Measurements from ENCODE around the gene TRRAP. TPM values are rescaled to one million over a fixed set of nuclear protein-coding genes. Genes with fewer than 3 reads are reported as not detected.

Gene TRRAP
- total and polyA plus RNA-seq, 2 experiments from 2014 or later: 14.9 to 58.7 TPM

DNA sequence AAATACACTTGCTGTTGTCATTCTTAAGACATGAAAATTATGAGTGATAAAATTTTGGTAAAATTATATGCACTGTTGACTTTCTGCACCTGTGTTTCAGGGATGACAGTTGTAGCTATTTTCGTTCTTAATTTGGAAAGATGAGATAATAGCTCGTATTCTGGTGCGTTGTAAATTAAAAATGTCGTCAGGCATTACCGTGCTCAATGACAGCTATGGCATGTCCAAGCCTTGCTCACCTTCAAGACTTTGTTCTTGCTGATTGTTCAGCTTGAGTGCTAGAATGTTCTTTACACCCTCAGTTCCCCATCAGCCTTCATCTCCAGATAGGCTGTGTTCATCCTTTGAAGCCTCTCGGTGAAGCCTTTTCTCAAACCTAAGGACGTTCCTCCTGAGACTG is 21.5 kb downstream of the TRRAP start:
- Histone ChIP-seq H3K79me2 (replicated peaks; ENCODE audit: insufficient read depth) (no peaks in the 10 kb centered on the region), H3F3A (replicated peaks; ENCODE audit: low read depth) (no peaks in the 10 kb centered on the region), H3K4me3 (no peak overlapping the region), H4K20me1 (replicated peaks; ENCODE audit: insufficient read depth) (peaks cover 18% of the 10 kb centered on the region), H3K27ac (ENCODE audit: low read depth) (no peak overlapping the region), H3K27me3 (ENCODE audit: insufficient read depth) (no peaks in the 10 kb centered on the region), H3K4me2 (no peak overlapping the region), H3K4me1 (ENCODE audit: insufficient read depth) (no peaks in the 10 kb centered on the region), H2AFZ (no peak overlapping the region), H3K9me2 (ENCODE audit: insufficient read depth) (no peaks in the 10 kb centered on the region), H3K36me3 (ENCODE audit: insufficient read depth) (peaks cover 69% of the 10 kb centered on the region)
- no peak overlapping the region for H3K4me3 Mint-ChIP-seq
- H3K27me3 Mint-ChIP-seq (ENCODE audit: insufficient read depth, low read depth, poor library complexity): peaks cover 3% of the 10 kb centered on the region
- no peak overlapping the region for H3K27ac Mint-ChIP-seq
- H3K36me3 Mint-ChIP-seq (ENCODE audit: low read depth): peaks cover 91% of the 10 kb centered on the region
- no peaks in the 10 kb centered on the region for H3K4me1 Mint-ChIP-seq
- TF ChIP-seq ZNF331 (CRISPR knock-in tag; IDR thresholded peaks at IDR 0.05; ENCODE audit: low read depth) (no peak), JUNB (IDR thresholded peaks at IDR 0.05; ENCODE audit: unreplicated experiment) (no peak), NANOG (IDR thresholded peaks at IDR 0.05; ENCODE audit: borderline replicate concordance) (no peak), CREB1 (CRISPR knock-in tag; IDR thresholded peaks at IDR 0.05; ENCODE audit: low read depth) (no peak), POLR2AphosphoS5 (IDR thresholded peaks at IDR 0.05; ENCODE audit: low read depth) (no peak), EZH2 (IDR thresholded peaks at IDR 0.05; ENCODE audit: low read depth, unreplicated experiment) (no peak), STAT1 (IDR thresholded peaks at IDR 0.05; ENCODE audit: unreplicated experiment) (no peak), EZH2phosphoT487 (IDR thresholded peaks at IDR 0.05; ENCODE audit: unreplicated experiment) (no peak), ZNF114 (CRISPR knock-in tag; IDR thresholded peaks at IDR 0.05) (no peak)
- TF ChIP-seq, protein P1, sequence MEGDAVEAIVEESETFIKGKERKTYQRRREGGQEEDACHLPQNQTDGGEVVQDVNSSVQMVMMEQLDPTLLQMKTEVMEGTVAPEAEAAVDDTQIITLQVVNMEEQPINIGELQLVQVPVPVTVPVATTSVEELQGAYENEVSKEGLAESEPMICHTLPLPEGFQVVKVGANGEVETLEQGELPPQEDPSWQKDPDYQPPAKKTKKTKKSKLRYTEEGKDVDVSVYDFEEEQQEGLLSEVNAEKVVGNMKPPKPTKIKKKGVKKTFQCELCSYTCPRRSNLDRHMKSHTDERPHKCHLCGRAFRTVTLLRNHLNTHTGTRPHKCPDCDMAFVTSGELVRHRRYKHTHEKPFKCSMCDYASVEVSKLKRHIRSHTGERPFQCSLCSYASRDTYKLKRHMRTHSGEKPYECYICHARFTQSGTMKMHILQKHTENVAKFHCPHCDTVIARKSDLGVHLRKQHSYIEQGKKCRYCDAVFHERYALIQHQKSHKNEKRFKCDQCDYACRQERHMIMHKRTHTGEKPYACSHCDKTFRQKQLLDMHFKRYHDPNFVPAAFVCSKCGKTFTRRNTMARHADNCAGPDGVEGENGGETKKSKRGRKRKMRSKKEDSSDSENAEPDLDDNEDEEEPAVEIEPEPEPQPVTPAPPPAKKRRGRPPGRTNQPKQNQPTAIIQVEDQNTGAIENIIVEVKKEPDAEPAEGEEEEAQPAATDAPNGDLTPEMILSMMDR (conservative IDR thresholded peaks at IDR 0.05; ENCODE audit: low read depth in 2 of 2): no peak
- TF ChIP-seq, protein P2, sequence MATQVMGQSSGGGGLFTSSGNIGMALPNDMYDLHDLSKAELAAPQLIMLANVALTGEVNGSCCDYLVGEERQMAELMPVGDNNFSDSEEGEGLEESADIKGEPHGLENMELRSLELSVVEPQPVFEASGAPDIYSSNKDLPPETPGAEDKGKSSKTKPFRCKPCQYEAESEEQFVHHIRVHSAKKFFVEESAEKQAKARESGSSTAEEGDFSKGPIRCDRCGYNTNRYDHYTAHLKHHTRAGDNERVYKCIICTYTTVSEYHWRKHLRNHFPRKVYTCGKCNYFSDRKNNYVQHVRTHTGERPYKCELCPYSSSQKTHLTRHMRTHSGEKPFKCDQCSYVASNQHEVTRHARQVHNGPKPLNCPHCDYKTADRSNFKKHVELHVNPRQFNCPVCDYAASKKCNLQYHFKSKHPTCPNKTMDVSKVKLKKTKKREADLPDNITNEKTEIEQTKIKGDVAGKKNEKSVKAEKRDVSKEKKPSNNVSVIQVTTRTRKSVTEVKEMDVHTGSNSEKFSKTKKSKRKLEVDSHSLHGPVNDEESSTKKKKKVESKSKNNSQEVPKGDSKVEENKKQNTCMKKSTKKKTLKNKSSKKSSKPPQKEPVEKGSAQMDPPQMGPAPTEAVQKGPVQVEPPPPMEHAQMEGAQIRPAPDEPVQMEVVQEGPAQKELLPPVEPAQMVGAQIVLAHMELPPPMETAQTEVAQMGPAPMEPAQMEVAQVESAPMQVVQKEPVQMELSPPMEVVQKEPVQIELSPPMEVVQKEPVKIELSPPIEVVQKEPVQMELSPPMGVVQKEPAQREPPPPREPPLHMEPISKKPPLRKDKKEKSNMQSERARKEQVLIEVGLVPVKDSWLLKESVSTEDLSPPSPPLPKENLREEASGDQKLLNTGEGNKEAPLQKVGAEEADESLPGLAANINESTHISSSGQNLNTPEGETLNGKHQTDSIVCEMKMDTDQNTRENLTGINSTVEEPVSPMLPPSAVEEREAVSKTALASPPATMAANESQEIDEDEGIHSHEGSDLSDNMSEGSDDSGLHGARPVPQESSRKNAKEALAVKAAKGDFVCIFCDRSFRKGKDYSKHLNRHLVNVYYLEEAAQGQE (IDR thresholded peaks at IDR 0.05; ENCODE audit: unreplicated experiment): no peak
- TF ChIP-seq, protein P3, sequence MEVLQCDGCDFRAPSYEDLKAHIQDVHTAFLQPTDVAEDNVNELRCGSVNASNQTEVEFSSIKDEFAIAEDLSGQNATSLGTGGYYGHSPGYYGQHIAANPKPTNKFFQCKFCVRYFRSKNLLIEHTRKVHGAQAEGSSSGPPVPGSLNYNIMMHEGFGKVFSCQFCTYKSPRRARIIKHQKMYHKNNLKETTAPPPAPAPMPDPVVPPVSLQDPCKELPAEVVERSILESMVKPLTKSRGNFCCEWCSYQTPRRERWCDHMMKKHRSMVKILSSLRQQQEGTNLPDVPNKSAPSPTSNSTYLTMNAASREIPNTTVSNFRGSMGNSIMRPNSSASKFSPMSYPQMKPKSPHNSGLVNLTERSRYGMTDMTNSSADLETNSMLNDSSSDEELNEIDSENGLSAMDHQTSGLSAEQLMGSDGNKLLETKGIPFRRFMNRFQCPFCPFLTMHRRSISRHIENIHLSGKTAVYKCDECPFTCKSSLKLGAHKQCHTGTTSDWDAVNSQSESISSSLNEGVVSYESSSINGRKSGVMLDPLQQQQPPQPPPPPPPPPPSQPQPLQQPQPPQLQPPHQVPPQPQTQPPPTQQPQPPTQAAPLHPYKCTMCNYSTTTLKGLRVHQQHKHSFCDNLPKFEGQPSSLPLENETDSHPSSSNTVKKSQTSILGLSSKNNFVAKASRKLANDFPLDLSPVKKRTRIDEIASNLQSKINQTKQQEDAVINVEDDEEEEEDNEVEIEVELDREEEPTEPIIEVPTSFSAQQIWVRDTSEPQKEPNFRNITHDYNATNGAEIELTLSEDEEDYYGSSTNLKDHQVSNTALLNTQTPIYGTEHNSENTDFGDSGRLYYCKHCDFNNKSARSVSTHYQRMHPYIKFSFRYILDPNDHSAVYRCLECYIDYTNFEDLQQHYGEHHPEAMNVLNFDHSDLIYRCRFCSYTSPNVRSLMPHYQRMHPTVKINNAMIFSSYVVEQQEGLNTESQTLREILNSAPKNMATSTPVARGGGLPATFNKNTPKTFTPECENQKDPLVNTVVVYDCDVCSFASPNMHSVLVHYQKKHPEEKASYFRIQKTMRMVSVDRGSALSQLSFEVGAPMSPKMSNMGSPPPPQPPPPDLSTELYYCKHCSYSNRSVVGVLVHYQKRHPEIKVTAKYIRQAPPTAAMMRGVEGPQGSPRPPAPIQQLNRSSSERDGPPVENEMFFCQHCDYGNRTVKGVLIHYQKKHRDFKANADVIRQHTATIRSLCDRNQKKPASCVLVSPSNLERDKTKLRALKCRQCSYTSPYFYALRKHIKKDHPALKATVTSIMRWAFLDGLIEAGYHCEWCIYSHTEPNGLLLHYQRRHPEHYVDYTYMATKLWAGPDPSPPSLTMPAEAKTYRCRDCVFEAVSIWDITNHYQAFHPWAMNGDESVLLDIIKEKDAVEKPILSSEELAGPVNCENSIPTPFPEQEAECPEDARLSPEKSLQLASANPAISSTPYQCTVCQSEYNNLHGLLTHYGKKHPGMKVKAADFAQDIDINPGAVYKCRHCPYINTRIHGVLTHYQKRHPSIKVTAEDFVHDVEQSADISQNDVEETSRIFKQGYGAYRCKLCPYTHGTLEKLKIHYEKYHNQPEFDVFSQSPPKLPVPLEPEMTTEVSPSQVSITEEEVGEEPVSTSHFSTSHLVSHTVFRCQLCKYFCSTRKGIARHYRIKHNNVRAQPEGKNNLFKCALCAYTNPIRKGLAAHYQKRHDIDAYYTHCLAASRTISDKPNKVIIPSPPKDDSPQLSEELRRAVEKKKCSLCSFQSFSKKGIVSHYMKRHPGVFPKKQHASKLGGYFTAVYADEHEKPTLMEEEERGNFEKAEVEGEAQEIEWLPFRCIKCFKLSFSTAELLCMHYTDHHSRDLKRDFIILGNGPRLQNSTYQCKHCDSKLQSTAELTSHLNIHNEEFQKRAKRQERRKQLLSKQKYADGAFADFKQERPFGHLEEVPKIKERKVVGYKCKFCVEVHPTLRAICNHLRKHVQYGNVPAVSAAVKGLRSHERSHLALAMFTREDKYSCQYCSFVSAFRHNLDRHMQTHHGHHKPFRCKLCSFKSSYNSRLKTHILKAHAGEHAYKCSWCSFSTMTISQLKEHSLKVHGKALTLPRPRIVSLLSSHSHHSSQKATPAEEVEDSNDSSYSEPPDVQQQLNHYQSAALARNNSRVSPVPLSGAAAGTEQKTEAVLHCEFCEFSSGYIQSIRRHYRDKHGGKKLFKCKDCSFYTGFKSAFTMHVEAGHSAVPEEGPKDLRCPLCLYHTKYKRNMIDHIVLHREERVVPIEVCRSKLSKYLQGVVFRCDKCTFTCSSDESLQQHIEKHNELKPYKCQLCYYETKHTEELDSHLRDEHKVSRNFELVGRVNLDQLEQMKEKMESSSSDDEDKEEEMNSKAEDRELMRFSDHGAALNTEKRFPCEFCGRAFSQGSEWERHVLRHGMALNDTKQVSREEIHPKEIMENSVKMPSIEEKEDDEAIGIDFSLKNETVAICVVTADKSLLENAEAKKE (CRISPR knock-in tag; IDR thresholded peaks at IDR 0.05): no peak
- TF ChIP-seq, protein P4, sequence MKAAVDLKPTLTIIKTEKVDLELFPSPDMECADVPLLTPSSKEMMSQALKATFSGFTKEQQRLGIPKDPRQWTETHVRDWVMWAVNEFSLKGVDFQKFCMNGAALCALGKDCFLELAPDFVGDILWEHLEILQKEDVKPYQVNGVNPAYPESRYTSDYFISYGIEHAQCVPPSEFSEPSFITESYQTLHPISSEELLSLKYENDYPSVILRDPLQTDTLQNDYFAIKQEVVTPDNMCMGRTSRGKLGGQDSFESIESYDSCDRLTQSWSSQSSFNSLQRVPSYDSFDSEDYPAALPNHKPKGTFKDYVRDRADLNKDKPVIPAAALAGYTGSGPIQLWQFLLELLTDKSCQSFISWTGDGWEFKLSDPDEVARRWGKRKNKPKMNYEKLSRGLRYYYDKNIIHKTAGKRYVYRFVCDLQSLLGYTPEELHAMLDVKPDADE (IDR thresholded peaks at IDR 0.05): no peak
- H3K9me3 Mint-ChIP-seq: no peaks in the 10 kb centered on the region
- no peak for DNase-seq (ENCODE audit: low spot score)
- no peak for ATAC-seq

Measured in GM23338 (cell line).